ENCODE measurements around the gene MROH9.

MROH9 gene

GRCh38 chr1:170970256-170970655 lies 34.9 kb downstream of the MROH9 start:
- no peak for DNase-seq (ENCODE audit: low spot score)

GRCh38 chr1:170978371-170978910 lies 43.1 kb downstream of the MROH9 start:
- no peak for DNase-seq (ENCODE audit: low spot score)

DNA sequence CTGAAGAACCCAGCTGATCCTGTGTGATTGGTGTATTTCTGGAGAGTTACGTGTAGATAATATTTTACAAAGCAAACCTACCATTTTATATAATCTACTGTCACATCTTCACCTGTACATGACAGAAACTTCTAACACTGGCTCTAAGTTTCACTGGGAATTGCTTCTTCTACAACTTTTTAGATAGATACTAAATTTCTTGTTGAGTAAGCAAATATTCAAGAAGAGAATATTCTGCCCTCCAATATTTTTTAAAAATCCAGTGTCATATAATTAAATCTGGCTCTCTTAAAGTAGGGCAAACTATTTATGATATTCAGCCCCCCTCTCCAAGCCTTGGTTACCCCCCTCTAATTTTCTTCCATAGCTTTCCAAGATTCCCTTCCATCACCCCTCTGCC lies 50.1 kb downstream of the MROH9 start:
- no peak for DNase-seq (ENCODE audit: low spot score)

- no peak for DNase-seq (ENCODE audit: low spot score)
Observed at GRCh38 chr1:170986901-170987300, 51.6 kb downstream of the MROH9 start.

- DNase-seq (ENCODE audit: low spot score), result no peak
Observed at GRCh38 chr1:170987424-170987823, 52.1 kb downstream of the MROH9 start.

GRCh38 chr1:170993151-170993550 lies 57.8 kb downstream of the MROH9 start:
- no peak for DNase-seq (ENCODE audit: low spot score)

- DNase-seq (ENCODE audit: low spot score), result no peak
Observed at GRCh38 chr1:170993717-170994116, 58.4 kb downstream of the MROH9 start.

DNA sequence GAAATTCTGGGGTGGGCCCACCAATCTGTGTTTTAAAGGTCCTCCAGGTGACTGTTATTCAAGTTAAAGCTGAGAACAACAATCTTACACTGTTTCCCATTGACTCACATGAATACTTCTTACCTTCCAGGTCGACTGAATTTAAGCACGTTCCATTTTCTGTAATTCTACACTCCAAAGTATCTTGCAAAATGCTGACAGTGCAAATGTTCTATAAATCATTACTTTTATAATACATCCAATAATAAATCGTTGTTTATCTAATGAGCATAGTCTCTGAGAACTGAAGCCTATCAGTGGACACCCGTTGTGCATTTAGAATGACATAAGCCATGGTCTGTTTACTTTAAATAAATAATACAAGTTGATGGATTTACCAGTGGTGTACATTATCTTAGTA lies 79.5 kb downstream of the MROH9 start:
- no peak for DNase-seq (ENCODE audit: low spot score)

- no peak for DNase-seq (ENCODE audit: low spot score)
Observed at GRCh38 chr1:171017426-171017825, 82.1 kb downstream of the MROH9 start.

DNA sequence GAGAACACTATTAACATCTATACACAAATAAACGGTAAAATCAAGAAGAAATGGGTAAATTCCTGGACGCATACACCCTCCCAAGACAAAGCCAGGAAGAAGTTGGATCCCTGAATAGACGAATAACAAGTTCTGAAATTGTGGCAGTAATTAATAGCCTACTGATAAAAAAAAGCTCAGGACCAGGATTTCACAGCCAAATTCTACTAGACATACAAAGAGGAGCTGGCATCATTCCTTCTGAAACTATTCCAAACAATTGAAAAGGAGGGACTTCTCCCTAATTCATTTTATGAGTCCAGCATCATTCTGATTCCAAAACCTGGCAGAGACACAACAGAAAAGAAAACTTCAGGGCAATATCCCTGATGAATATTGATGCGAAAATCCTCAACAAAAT lies 84.6 kb downstream of the MROH9 start:
- no peak for DNase-seq (ENCODE audit: low spot score)

- no peak for DNase-seq (ENCODE audit: low spot score)
Observed at GRCh38 chr1:171032822-171033702, 97.7 kb downstream of the MROH9 start.

DNA sequence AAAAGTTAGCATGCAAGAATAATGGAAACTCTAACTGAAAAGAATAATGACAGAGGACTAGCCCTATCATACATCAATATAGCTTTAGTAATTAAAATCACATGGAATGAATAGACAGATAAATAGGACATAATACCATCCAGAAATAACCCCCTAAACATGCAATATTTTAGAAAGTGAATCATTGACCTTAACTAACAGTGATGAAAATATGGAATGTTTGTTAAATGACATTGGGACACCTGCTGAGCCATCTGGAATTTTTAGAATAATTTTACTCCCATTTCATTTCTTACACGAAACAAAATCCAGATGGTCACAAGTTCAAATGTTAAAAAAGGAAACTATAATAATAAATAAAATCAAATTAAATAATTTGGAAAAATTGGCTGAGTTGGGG lies 102.3 kb downstream of the MROH9 start:
- DNase-seq (ENCODE audit: low spot score), result no peak

DNA sequence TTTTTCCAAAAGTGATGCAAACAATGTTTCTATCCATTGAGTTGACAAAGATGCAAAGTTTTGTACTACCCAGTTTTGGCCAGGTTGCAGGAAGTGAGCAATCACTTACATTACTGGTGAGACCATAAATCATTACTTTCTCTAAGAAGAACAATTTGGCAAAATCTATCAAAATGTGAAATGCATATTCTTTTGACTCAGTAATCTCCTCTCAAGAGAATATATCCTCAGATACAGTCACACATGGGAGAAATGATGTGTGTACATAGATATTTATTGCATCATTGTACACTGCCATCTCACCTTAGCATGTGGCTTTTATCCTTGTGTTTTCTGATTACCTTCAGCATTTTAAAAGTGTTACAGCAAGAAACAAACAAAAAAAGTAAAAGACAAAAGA lies 103.0 kb downstream of the MROH9 start:
- DNase-seq (ENCODE audit: low spot score), result no peak

GRCh38 chr1:171048014-171048413 lies 112.7 kb downstream of the MROH9 start:
- no peak for DNase-seq (ENCODE audit: low spot score)

DNA sequence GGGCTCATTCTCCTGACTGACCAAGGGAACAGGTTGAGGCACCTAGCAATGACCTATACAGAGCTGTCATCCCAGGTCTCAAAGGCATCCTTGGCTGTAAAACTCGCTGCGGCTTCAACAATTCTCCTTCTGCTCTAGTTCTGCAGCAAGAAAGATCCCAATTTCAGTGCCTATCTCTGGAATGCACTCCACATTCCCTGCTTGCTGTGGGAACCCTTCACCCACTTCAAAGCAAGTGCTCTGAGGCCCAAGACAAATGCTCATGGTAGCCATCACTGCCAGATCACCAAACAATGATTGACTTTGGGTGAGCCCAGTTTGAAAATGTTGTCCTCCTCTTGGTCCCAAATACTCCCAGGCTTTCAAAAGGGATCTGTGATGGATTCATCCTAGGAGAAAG lies 117.6 kb downstream of the MROH9 start:
- DNase-seq (ENCODE audit: low spot score), result no peak

DNA sequence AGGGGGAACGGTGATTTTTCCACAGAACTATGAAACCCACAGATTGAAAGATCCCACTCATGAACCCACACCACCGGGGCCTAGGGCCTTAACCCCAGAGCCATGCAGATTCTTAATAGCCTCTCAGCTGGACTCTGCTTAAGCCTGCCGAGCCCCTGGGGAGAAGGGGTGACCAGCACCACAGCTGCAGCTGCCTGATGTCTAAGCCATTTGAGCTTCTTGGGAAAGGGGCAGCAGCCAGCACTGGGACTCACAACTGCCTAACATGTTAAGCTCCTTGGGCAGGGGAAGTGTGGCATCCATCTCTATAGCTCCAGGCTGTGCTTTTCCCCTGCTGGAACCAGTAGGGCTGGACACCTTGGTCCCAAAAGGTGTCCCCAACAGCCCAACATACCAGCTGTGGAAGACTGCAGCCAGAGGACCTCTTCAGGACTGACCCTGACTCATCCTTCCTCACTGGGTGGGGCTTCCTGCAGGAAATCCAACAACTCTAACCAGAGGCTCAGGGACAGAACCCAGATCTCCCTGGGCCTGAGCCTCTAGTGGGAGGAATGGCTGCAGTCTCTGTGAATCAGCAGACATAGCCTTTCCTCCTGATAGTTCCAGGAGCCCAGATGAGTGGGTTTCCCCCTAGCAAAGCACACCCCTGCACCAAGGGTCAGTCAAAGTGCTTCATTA lies 120.8 kb downstream of the MROH9 start:
- no peak for DNase-seq (ENCODE audit: low spot score)

DNA sequence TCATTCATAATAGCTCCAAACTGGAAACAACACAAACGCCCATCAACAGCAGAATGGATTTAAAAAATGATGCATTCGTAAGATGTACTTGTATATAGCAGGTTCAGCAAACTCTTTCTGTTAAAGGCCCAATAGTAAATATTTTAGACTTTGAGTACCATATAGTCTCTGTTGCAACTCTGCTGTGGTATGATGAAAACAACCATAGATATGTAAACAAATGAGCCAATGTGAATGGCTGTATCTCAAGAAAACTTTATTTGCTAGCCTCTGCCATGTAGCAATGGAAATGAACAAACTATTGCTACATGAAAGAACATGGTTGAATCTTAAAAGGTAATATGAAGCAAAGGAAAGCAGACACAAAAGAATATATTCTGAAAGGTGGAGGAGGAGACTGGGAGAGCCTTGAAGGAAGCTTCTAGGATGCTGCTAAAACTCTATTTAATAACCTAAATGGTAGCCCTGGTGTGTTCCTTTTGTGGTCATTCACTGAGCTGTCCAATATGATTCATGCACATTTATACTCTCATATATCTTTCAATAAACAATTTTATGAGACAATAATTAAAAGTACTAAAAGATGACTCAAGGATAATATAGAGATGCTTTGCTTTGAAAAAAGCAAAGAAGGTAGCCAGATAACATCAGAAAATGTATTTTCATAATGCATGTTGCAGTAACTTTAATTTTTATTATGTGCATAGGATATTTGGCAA lies 126.2 kb downstream of the MROH9 start:
- DNase-seq (ENCODE audit: low spot score), result no peak

DNA sequence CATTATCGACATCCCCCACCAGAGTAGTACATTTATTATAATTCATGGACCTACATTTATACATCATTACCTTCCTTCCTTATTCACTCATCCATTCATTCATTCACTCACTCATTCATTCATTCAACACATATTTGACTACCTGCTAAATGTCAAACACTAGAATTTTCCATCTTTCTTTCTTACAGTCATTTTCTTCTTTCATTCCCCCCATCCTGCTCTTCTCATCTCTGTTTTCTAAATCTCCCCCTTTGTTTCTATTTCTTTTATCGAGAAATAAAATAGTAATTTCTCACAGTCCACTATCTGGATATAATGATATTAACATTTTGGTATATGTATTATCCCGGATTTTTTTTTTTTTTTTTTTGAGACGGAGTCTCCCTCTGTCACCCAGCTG lies 127.6 kb downstream of the MROH9 start:
- no peak for DNase-seq (ENCODE audit: low spot score)

GRCh38 chr1:171075041-171075440 lies 139.7 kb downstream of the MROH9 start:
- DNase-seq (ENCODE audit: low spot score), result no peak

GRCh38 chr1:171081314-171081753 lies 146.0 kb downstream of the MROH9 start:
- no peak for DNase-seq (ENCODE audit: low spot score)

GRCh38 chr1:171081763-171082201 lies 146.4 kb downstream of the MROH9 start:
- DNase-seq (ENCODE audit: low spot score), result no peak

DNA sequence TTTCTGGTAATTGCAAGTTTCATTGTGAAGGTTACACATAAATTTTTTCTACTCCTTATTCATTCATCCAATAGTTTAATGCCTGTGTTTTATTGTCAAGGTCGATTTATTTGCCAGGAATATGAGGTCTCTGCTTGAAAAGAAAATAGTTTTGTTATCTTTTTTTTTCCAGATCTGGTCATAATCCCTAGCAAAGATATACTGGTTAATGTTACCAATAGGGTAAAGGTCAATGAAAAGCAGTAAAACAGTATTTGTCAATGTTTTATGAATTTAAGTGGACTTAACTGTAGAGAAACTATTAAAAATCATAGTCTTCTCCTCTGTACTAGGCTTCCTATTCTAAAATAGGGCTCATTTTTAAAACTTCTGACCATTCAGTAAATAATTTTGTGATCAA lies 147.3 kb downstream of the MROH9 start:
- no peak for DNase-seq (ENCODE audit: low spot score)

- DNase-seq (ENCODE audit: low spot score), result no peak
Observed at GRCh38 chr1:171083222-171083621, 147.9 kb downstream of the MROH9 start.

Measured in activated CD4-positive, alpha-beta T cell treated with anti-CD3 and anti-CD28 coated beads, Interleukin-2, Interleukin-4, amounts not matched to agents 100 ng/mL and 50 ng/mL, durations not matched to agents 16 hours and 8 hours (primary cell).